ENCODE results near the gene SPATA9. TPM values are rescaled to one million over a fixed set of nuclear protein-coding genes. Genes with fewer than 3 reads are reported as not detected.

Gene SPATA9
- total and polyA plus RNA-seq, 9 of the 15 experiments (the other 6 are each of a cell fraction or from before 2014, with no cell fraction given) = 0.16 to 5.5 (median 0.39) TPM; not detected in 3

DNA sequence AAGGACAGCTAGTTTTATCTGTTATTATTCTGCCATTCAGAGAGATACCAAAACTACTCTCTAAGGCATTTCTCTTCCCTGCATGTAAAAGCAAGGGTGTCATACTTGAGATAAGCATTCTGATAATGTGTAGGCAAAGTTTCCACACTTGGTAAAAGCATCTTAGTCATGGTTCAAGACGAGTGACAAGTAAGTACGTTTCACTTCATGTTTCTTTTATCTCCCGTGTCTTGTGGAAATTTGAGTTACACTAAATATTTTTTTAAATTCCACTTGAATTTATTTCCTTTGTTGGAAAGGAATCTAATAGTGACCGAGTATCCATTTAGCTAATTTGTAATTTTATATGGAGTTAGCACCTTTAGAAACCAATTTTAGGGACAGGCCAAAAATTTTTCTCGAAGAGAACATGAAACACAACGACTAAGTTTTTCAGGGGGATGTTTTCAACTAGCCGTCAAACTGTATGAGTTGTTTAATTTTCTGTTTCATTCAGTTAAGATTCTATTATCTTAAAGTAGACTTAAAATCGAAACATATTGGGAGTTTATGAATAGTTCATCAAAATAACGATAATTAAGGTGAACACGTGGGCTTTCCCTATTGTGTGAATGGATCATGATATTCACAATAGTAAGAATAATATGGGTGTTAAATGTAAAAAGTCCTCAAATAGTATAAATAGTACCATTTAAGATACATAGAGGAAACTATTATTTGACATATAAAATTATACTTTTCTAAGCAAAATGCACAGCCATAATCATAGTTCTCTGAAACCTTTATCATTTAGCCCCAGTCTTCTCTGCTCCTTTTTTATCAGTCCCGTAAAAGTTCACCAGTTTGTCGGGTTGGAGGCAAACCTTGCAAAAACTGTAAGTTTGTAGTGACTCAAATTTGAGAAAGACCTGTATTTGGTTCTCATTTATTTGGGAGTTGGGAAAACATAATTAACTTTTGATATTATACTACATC, 34.6 kb downstream of the SPATA9 start (continued):
- no peak for TF ChIP-seq STAG1 (CRISPR knock-in tag; IDR thresholded peaks at IDR 0.05; ENCODE audit: borderline replicate concordance)
- no peak for TF ChIP-seq ZNF184 (CRISPR knock-in tag; IDR thresholded peaks at IDR 0.05)
- peak; percentile 81 for TF ChIP-seq MEIS2 (IDR thresholded peaks at IDR 0.05; ENCODE audit: partially characterized antibody)
- TF ChIP-seq, protein P1, sequence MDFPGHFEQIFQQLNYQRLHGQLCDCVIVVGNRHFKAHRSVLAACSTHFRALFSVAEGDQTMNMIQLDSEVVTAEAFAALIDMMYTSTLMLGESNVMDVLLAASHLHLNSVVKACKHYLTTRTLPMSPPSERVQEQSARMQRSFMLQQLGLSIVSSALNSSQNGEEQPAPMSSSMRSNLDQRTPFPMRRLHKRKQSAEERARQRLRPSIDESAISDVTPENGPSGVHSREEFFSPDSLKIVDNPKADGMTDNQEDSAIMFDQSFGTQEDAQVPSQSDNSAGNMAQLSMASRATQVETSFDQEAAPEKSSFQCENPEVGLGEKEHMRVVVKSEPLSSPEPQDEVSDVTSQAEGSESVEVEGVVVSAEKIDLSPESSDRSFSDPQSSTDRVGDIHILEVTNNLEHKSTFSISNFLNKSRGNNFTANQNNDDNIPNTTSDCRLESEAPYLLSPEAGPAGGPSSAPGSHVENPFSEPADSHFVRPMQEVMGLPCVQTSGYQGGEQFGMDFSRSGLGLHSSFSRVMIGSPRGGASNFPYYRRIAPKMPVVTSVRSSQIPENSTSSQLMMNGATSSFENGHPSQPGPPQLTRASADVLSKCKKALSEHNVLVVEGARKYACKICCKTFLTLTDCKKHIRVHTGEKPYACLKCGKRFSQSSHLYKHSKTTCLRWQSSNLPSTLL (IDR thresholded peaks at IDR 0.05) = no peak
- no peak for TF ChIP-seq ZNF384 (IDR thresholded peaks at IDR 0.05; ENCODE audit: low read depth, low read length)
- peak; percentile 91 for TF ChIP-seq HMBOX1 (IDR thresholded peaks at IDR 0.05)
- 0 out of 2 replicates have a peak, but pooled peaks have one; percentile 12 for TF ChIP-seq ZNF24 (IDR thresholded peaks at IDR 0.05)
- TF ChIP-seq FOXK2 (conservative IDR thresholded peaks at IDR 0.05 in 1 of 2, IDR thresholded peaks at IDR 0.05 in 1 of 2; ENCODE audit: low read depth in 2 of 2) = peak; percentile 28 to 68; a peak in 2 of 4 replicates
- TF ChIP-seq ZNF592 (IDR thresholded peaks at IDR 0.05) = peak; percentile 75
- no peak for TF ChIP-seq E2F8 (IDR thresholded peaks at IDR 0.05; ENCODE audit: low read depth, partially characterized antibody)
- peak; percentile 77 for TF ChIP-seq SUPT5H (IDR thresholded peaks at IDR 0.05)
- TF ChIP-seq EP300 (IDR thresholded peaks at IDR 0.05; ENCODE audit: low read length) = peak; percentile 66; the same call in 1 of the 2 replicates
- TF ChIP-seq MTA1 (IDR thresholded peaks at IDR 0.05; ENCODE audit: borderline replicate concordance) = peak; percentile 59; the same call in 1 of the 2 replicates
- no peak for TF ChIP-seq ZFP91 (CRISPR knock-in tag; IDR thresholded peaks at IDR 0.05)
- TF ChIP-seq ADNP (tag; IDR thresholded peaks at IDR 0.05) = no peak
